RPMI8226 (cell line): Measurements from ENCODE around the gene MLLT3.

Source experiments
- DNase-seq: peaks from one replicate; pipeline ENCODE4 v3.0.0-alpha.2; 2015

The MLLT3 gene

DNA sequence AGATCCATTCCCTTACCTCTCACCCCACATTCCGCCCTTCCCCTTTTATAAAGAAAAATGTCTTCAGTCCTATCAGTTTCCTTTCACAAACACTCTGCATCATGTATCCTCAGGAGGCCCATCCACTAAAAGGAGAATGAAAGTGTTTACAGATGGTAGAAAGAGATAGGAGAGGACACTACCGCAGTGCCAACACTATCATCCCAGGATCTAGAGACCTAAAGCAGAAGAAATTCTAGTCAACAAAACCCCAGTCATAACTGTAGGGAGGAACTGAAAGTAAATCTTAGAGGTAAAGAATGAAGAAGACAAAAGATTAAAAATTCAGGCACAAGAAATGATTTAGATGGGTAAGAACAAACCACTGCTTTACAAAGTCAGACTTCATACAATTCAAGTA lies 114.1 kb downstream of the MLLT3 start:
- no peak for DNase-seq

DNA sequence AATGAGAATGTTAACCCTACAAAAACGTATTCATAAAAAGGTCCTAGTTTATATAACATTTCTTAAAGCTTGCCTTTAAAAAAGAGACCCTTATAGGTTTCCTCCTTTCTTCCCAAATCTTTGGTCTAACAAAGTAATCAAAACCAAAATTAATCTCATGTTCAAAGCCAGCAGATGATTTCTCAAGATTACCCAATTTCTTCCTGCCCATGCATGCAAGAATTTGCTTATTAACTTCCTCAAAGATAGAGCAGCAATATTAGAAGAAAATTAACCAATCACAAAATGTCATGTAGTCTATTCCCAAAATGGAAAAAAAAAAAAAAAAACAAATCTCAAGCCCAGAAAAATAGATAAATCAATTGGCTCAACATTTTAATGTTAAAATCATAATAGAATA lies 114.9 kb downstream of the MLLT3 start:
- DNase-seq: no peak

- no peak for DNase-seq
These were observed 116.0 kb downstream of the MLLT3 start for GRCh38 chr9:20506099-20506900.

GRCh38 chr9:20505574-20505973 lies 116.7 kb downstream of the MLLT3 start:
- no peak for DNase-seq

DNA sequence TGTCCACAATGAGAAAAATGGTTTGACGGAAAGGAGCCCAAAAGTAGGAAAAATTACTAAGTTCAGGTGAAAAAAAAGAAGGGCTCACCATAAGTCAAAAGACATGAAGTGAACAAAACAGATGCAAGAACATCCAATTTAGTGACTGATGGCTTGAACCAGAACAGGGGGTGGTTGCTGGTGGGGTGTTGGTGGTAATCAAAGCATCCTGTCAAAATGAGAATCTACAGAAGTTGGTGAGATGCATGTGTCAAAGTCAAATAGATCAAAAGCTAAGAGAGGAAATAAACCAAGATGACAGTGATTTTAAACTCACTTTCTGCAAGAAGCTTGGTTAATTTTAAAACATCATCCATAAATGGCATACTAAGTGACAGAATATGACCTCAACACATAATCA lies 117.4 kb downstream of the MLLT3 start:
- no peak for DNase-seq

DNA sequence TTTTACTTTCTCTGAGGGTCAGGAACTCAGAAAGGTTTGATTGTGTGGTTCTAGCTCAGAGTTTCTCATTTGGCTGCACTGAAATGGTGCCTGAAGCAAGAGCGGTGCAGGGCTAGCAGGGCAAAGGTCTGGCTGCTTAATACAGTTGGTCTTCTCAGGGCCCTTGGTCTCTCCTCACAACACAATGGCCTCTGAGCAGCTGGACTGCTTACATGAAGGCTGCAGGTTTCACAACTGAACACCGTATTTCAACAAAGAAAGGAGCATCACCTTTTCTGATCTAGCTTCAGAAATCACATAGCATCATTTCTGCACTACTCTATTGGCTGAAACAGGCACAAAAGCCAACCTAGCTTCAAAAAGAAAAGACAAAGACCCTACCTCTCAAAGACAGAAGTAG lies 122.2 kb downstream of the MLLT3 start:
- DNase-seq: no peak

GRCh38 chr9:20499013-20499412 lies 123.3 kb downstream of the MLLT3 start:
- no peak for DNase-seq

- no peak for DNase-seq
These were observed 126.0 kb downstream of the MLLT3 start for GRCh38 chr9:20496328-20496727.

DNA sequence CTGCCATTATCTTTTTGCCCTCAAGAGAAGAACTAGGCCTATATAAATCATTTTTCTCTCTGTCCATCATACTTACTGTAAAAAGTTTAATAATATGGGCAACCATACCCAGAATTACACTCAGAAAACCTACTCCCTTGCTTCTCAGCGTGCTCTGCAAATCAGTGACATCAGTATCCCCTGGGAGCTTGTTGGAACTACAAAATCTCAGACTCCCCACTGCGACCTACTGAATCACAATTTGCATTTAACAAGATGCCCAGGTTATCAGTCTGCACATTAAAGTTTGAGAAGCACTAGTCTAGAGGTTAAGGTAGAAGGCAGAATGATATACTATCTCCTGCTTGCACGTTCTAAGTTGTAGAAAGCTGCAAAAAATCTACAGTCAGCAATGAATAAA lies 127.2 kb downstream of the MLLT3 start:
- DNase-seq: no peak

DNA sequence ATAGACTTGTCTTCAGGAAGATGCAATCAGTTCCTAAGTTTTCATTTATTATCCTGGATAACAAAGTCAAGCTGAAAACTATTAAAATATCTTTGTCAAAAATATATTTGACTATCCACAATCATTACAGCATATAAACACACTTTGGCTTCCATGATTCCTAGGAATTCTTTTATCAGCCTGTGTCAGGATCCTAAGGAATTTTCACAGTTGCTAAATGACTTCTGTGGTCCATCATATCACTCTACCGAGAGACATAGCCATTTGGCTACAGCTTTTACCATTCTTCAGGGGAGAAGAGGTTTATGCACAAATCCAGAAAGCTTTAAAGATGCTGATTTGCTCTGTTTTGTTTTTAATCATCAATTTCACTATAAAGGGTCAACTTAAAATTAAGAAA lies 128.3 kb downstream of the MLLT3 start:
- no peak for DNase-seq

DNA sequence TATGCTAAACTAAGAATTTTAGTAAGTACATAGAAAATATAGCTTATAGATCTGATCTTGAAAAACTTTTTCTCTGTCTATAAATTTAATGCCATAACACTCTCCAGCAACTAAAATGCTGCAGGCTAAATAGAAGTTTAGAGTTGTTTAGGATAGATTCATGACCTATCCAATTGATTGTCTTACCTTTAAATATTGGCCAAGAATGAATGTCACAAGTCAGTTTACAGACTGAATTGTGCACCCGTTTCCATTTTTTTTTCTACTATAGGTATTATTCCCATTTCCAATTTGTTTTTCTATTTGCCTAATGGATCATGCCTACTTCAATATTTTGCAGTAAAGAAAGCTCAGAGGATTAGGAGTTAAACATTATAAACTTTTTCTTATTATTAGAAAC lies 129.5 kb downstream of the MLLT3 start:
- no peak for DNase-seq

- DNase-seq: no peak
These were observed 130.7 kb downstream of the MLLT3 start for GRCh38 chr9:20491612-20492011.

DNA sequence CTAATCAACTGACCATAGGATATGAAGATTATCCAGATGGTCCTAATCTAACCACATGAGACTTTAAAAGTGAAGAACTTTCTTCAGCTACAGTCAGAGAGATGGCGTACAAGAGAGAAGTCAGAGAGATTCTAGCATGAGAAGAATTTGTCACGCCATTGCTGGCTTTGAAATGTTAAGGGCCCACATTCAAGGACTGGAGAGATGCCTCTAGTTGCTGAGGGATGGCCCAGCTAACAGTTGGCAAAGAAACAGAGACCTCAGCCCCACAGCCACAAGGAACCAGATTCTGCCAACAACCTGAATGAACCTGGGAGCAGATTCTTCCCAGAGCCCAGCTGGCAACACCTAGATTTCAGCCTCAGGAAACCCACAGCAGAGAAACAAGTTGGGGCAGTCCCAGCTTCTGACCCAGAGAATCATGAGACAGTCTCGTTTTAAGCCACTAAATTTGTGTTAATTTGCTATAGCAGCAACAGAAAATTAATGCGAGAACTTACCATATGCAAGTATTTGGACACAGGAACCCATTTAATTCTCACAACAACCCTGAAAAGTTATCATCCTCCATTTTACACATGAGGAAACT lies 132.0 kb downstream of the MLLT3 start:
- DNase-seq: no peak

DNA sequence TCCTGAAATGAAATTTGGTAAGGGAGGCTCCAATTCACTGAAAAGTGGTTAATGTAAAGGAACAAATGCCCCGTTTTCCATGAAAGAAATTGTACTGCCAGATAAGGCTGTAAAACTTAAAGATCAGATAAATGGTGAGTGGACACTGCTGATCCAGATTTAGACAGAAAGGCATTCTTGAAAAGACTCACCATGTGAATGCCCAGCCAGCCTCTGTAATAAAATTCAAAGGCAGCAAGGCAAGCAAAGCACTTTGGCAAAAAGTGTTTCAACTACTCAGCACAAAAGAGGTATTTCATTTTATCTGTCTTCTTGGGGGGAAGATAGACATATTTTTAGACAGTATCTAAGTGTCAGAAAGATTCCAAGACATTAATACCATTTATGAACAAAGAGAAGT lies 133.6 kb downstream of the MLLT3 start:
- DNase-seq: no peak

- DNase-seq: no peak
These were observed 135.7 kb downstream of the MLLT3 start for GRCh38 chr9:20486552-20486951.

- no peak for DNase-seq
These were observed 140.9 kb downstream of the MLLT3 start for GRCh38 chr9:20481437-20481836.

- DNase-seq: no peak
These were observed 142.1 kb downstream of the MLLT3 start for GRCh38 chr9:20480249-20480648.

DNA sequence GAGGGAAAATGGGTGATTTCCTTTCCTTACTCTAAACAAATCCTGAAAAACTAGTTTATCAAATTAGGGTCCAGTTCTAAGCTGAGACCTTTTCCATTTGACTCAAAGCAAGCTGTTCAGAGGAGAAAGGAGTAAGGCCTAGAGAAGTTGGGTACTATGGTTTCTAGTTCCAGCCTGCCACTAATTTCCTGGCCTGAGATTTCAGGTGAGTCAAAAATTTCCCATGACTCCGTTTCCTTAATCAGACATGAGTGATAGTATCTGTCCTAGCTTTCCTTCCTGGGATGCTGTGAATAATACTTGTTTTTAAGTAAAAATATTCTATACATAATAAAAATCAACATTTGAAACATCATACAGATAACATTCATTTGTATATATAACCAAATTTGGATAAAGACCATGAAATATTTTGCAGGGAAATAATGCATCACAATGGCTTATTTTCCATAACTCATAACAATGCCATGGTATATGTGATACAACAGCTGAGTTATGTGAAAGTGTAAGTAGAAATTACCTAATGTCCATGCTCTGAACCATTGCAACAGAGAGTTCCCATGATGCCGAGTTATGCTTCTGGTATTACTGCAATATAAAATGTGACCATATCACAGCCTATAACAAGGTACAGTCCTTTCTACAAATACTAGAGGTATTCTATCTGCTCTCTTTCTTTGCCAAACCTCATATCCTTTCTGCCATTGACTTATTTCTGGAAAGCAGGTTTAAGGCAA lies 142.7 kb downstream of the MLLT3 start:
- no peak for DNase-seq

- no peak for DNase-seq
These were observed 143.5 kb downstream of the MLLT3 start for GRCh38 chr9:20478786-20479185.

DNA sequence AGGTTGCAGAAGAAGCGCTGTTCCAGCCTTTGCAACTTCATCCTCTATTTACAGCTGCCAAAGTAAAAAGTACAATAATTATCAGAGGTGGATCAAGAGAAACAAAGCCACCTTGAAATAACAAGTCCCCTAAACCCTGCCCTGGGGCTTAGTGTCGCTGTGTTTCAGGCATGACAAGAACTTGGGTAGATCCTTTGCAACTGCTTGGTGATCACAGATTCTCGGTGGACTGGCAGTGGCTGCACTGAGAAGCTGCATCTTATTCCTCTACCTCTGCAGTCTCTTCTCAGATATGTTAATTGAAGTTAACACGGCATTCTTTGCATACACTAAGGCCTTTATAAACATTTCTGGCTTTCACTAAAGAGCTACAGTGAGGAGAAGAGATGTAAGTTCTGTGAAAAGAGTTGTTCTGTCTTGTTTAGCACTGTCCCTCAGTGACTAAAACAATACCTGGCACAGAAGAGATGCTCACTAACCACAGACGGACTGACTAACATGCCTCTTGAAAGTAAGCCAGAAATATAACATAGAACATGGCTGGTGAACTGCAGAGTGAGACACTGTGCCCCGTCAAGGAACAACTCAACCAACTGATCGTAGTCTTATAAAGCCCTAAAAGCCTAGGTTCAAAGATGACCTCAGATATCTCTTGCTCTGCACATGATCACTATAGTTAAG lies 144.2 kb downstream of the MLLT3 start:
- no peak for DNase-seq

GRCh38 chr9:20476912-20477521 lies 145.3 kb downstream of the MLLT3 start:
- no peak for DNase-seq

- DNase-seq: no peak
These were observed 147.8 kb downstream of the MLLT3 start for GRCh38 chr9:20474496-20474895.

- DNase-seq: no peak
These were observed 148.7 kb downstream of the MLLT3 start for GRCh38 chr9:20473515-20474013.
